Left lobe of liver (tissue), 2 donors: ENCODE results near the gene CRYZL1. TPM values are rescaled to one million over a fixed set of nuclear protein-coding genes. Genes with fewer than 3 reads are reported as not detected.

Source experiments
- ATAC-seq: fragments of 200-7000 bp; cut with Tn5 transposase; one replicate; pipeline ENCODE4 v1.9.1; 2020; ENCODE audit warnings: mild to moderate bottlenecking, moderate library complexity
- DNase-seq: peaks from one replicate; pipeline ENCODE4 v3.0.0-alpha.2; 2020; ENCODE audit warnings: low spot score
- total RNA-seq: library from RNA; stranded (reverse); gene quantifications from one replicate; pipeline ENCODE4 v1.2.1, GENCODE V29; 2021
- donor health status: DM: no; HTN: no; CAD: no; lungs with moderate emphysema.
- donor health status: DM: no; HTN: yes; CAD: no.

CRYZL1 gene
- total RNA-seq, 1 donor from 2014 or later = 10.4 TPM

- ATAC-seq (no peak), DNase-seq (no peak)
These were observed 96.9 kb downstream of the CRYZL1 start for GRCh38 chr21:33544451-33545195.

- DNase-seq (peak; percentile 78), ATAC-seq (peak; percentile 51)
These were observed 97.9 kb downstream of the CRYZL1 start for GRCh38 chr21:33543505-33544129.

DNA sequence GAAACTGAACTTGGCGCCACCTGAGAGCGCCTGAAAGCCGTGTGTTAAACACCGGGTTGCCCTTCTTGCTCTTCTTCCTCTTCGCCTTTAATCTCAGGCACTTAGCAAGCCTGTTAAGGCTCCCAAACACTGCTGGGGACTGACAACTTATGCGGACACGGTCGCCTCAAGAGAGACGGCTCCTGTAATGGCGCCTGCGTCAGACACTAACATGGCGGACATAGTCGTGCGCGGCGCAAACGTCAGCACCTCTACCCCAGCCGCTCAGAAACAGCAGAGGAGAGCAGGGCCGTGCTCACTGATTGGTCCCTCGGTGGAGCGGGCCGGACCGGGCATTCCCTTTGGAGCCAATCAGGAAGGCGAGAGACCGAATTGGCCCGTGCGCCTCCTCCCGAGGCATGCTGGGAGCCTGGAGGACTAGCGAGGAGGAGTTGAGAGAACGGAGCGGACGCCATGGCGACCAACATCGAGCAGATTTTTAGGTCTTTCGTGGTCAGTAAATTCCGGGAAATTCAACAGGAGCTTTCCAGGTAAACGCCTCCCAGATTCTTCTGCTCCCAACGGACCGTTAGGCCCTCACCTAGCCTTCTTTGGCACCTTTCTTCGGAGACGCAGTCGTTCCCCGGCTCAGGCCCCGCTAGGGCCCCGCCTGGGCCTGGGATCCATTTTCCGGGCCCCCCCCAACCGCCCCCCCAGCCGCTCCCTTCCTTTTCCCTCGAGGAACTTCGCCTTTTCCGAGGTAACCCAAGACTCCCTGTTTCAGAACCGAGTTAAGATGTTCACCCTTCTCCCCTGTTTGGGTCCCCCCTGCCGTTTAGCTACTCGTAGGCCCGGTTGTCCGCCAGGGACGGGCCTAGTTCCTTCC, 98.7 kb downstream of the CRYZL1 start, which contains the start of gene SON:
Gene SON (plus strand): TSS at position 399 of the 865 bp plus-strand sequence. CDS start 55 bp downstream, at position 454.
- DNase-seq = peak; percentile 99
- ATAC-seq = peak; percentile 90

GRCh38 chr21:33541756-33542639, 99.5 kb downstream of the CRYZL1 start, which contains the start of gene GART:
Gene GART, minus strand, starts transcription at chr21:33542117. Its CDS starts 2,802 bp downstream, at chr21:33539315.
- peak; percentile 80 for ATAC-seq

GRCh38 chr21:33541105-33541711, 100.3 kb downstream of the CRYZL1 start:
- ATAC-seq = no peak
- no peak for DNase-seq

More at GRCh38 chr21:33541756-33542639, 99.5 kb downstream of the CRYZL1 start, which contains the start of gene GART:
- peak; percentile 86 for DNase-seq

DNA sequence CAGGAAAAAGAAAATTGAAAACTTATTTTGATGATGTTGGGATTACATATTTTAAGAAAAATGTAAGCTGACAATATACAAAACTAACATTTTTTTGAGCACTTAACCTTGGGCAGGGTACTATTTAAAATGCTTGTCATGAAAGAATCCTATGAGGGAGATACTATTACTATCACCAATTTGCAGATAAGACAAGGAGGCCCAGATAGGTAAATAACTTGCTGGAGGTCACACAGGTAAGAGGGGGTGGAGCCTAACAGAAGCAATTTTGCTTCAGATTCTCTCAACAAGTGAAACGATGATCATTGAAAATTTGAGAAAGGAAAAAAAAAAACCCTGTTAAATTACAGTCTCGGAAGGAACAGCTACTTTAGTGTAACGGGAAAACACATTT, 100.8 kb downstream of the CRYZL1 start:
- ATAC-seq = no peak

DNA sequence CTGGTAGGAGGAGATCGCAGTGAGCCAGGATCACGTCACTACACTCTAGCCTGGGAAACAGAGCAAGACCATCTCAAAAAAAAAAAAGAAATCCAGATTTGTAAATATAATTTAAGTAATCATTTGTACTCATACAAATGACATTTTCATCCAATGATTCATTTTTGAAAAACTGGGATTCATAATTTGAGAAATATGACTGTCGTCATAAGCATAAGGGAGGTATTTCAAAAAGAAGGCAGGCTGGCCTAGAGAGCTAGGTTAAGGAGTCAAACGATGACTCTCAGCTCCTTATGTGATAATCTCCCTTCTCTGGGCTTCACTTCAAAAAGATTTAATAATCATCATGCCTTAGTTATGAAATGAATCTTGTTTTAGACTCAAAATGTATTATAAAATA, 101.9 kb downstream of the CRYZL1 start:
- ATAC-seq = no peak
- no peak for DNase-seq

More for the DNA sequence above, 100.8 kb downstream of the CRYZL1 start:
- DNase-seq = no peak

Other genes with a start within 250 kb of the CRYZL1 start
- 14.9 TPM for gene IFNGR2, start 238.3 kb downstream of the CRYZL1 start, total RNA-seq
- 22.3 TPM for gene TMEM50B, start 161.8 kb downstream of the CRYZL1 start, total RNA-seq
- 2.3 TPM for gene DNAJC28, start 150.0 kb downstream of the CRYZL1 start, total RNA-seq
- 31.7 TPM for gene GART, start 99.6 kb downstream of the CRYZL1 start, total RNA-seq
- gene SON, start 98.7 kb downstream of the CRYZL1 start, total RNA-seq = 94.6 TPM
- gene DONSON, start 53.1 kb downstream of the CRYZL1 start, total RNA-seq = 6.2 TPM
- 33.6 TPM for gene ITSN1, start 760 bp upstream of the CRYZL1 start, total RNA-seq